HG02938 (cell line): ENCODE data around the gene GARNL3.
A peak's percentile ranks its signal among the peaks of the same experiment; 100 is the strongest.

Source experiments
- ATAC-seq: cut with Tn5 transposase; IDR thresholded peaks from one replicate; pipeline ENCODE4 v1.9.1; 2021; ENCODE audit warnings: mild to moderate bottlenecking, moderate library complexity; ENCODE audit not compliant: unreplicated experiment

Gene GARNL3

GRCh38 chr9:127399736-127400269 is 135.2 kb downstream of the GARNL3 start:
- ATAC-seq = no peak

GRCh38 chr9:127402401-127403090 is 138.0 kb downstream of the GARNL3 start:
- ATAC-seq = no peak

- ATAC-seq = no peak
Observed at GRCh38 chr9:127403507-127404192, 139.1 kb downstream of the GARNL3 start.

GRCh38 chr9:127404631-127405030 is 140.1 kb downstream of the GARNL3 start:
- no peak for ATAC-seq

- ATAC-seq = no peak
Observed at GRCh38 chr9:127405344-127406125, 141.0 kb downstream of the GARNL3 start.

- no peak for ATAC-seq
Observed at GRCh38 chr9:127406799-127407491, 142.4 kb downstream of the GARNL3 start.

GRCh38 chr9:127407492-127407843 is 142.9 kb downstream of the GARNL3 start:
- ATAC-seq = no peak

GRCh38 chr9:127411122-127411521 is 146.5 kb downstream of the GARNL3 start:
- ATAC-seq = no peak

GRCh38 chr9:127415141-127415540 is 150.6 kb downstream of the GARNL3 start:
- no peak for ATAC-seq

- ATAC-seq = no peak
Observed at GRCh38 chr9:127415657-127416056, 151.1 kb downstream of the GARNL3 start.

GRCh38 chr9:127417131-127418036 is 152.8 kb downstream of the GARNL3 start:
- ATAC-seq = no peak

GRCh38 chr9:127418037-127418471 is 153.5 kb downstream of the GARNL3 start:
- ATAC-seq = no peak

- no peak for ATAC-seq
Observed at GRCh38 chr9:127419348-127419747, 154.8 kb downstream of the GARNL3 start.

- ATAC-seq = no peak
Observed at GRCh38 chr9:127421057-127421456, 156.5 kb downstream of the GARNL3 start.

- ATAC-seq = no peak
Observed at GRCh38 chr9:127422133-127422782, 157.7 kb downstream of the GARNL3 start.

GRCh38 chr9:127422787-127423186 is 158.2 kb downstream of the GARNL3 start:
- ATAC-seq = no peak

- ATAC-seq = peak; percentile 5
Observed at GRCh38 chr9:127423476-127423933, 158.9 kb downstream of the GARNL3 start.

GRCh38 chr9:127423934-127424675 is 159.5 kb downstream of the GARNL3 start, which contains the start of gene ZNF79:
Gene ZNF79 (plus strand): TSS chr9:127424382. CDS start chr9:127424788, 406 bp downstream.
- peak; percentile 71 for ATAC-seq

GRCh38 chr9:127424676-127424999 is 160.1 kb downstream of the GARNL3 start:
- peak; percentile 26 for ATAC-seq
